ENCODE measurements around the gene NKX3-2. TPM values are rescaled to one million over a fixed set of nuclear protein-coding genes. Genes with fewer than 3 reads are reported as not detected.

Gene NKX3-2
- 4.5 TPM for total RNA-seq (ENCODE audit: unreplicated experiment)
- long read RNA-seq, partial matches to known transcripts = 1 of 1 reads
- long read RNA-seq, other reads (novel, unspliced or antisense) = 0 of 1 reads

- peaks cover 20% of the 10 kb centered on the region for H3K4me1 Mint-ChIP-seq (ENCODE audit: unreplicated experiment)
- DNase-seq (ENCODE audit: low spot score) = peak; percentile 65
- TF ChIP-seq CTCF (IDR thresholded peaks at IDR 0.05; ENCODE audit: unreplicated experiment) = no peak
- peak within 1 kb of the TSS; percentile 91 for H3K4me3 Mint-ChIP-seq (ENCODE audit: unreplicated experiment)
- peaks cover 3% of the 10 kb centered on the region for H3K36me3 Mint-ChIP-seq (ENCODE audit: low read depth, unreplicated experiment)
- no peaks in the 10 kb centered on the region for H3K9me3 Mint-ChIP-seq (ENCODE audit: unreplicated experiment)
- H3K27ac Mint-ChIP-seq (ENCODE audit: unreplicated experiment) = peak within 1 kb of the TSS; percentile 76
- H3K27me3 Mint-ChIP-seq (ENCODE audit: unreplicated experiment) = peaks cover 15% of the 10 kb centered on the region
These were observed at the start of gene NKX3-2 for GRCh38 chr4:13543839-13544605. NKX3-2 (minus strand) TSS chr4:13544508; CDS start chr4:13544414, 94 bp downstream.

- no peak for DNase-seq (ENCODE audit: low spot score)
- Mint-ChIP-seq H3K27ac (ENCODE audit: unreplicated experiment) (no peak overlapping the region), H3K27me3 (ENCODE audit: unreplicated experiment) (no peaks in the 10 kb centered on the region), H3K4me1 (ENCODE audit: unreplicated experiment) (no peaks in the 10 kb centered on the region), H3K9me3 (ENCODE audit: unreplicated experiment) (no peaks in the 10 kb centered on the region), H3K36me3 (ENCODE audit: low read depth, unreplicated experiment) (peaks cover 5% of the 10 kb centered on the region), H3K4me3 (ENCODE audit: unreplicated experiment) (no peak overlapping the region)
- no peak for TF ChIP-seq CTCF (IDR thresholded peaks at IDR 0.05; ENCODE audit: unreplicated experiment)
These were observed 47.9 kb upstream of the NKX3-2 start for GRCh38 chr4:13592220-13592619.

- no peak overlapping the region for H3K27ac Mint-ChIP-seq (ENCODE audit: unreplicated experiment)
- no peak for DNase-seq (ENCODE audit: low spot score)
- no peak overlapping the region for H3K4me3 Mint-ChIP-seq (ENCODE audit: unreplicated experiment)
- peaks cover 1% of the 10 kb centered on the region for H3K36me3 Mint-ChIP-seq (ENCODE audit: low read depth, unreplicated experiment)
- H3K4me1 Mint-ChIP-seq (ENCODE audit: unreplicated experiment) = no peaks in the 10 kb centered on the region
- no peak for TF ChIP-seq CTCF (IDR thresholded peaks at IDR 0.05; ENCODE audit: unreplicated experiment)
- H3K27me3 Mint-ChIP-seq (ENCODE audit: unreplicated experiment) = no peaks in the 10 kb centered on the region
- H3K9me3 Mint-ChIP-seq (ENCODE audit: unreplicated experiment) = no peaks in the 10 kb centered on the region
These were observed 46.5 kb upstream of the NKX3-2 start for GRCh38 chr4:13590766-13591165.

GRCh38 chr4:13588954-13589353 is 44.6 kb upstream of the NKX3-2 start:
- TF ChIP-seq CTCF (IDR thresholded peaks at IDR 0.05; ENCODE audit: unreplicated experiment) = no peak
- Mint-ChIP-seq H3K9me3 (ENCODE audit: unreplicated experiment) (no peaks in the 10 kb centered on the region), H3K27ac (ENCODE audit: unreplicated experiment) (no peak overlapping the region), H3K4me1 (ENCODE audit: unreplicated experiment) (no peaks in the 10 kb centered on the region), H3K27me3 (ENCODE audit: unreplicated experiment) (no peaks in the 10 kb centered on the region), H3K36me3 (ENCODE audit: low read depth, unreplicated experiment) (peaks cover 12% of the 10 kb centered on the region), H3K4me3 (ENCODE audit: unreplicated experiment) (no peak overlapping the region)
- DNase-seq (ENCODE audit: low spot score) = no peak

GRCh38 chr4:13584481-13584880 is 40.2 kb upstream of the NKX3-2 start:
- no peaks in the 10 kb centered on the region for H3K9me3 Mint-ChIP-seq (ENCODE audit: unreplicated experiment)
- no peaks in the 10 kb centered on the region for H3K27me3 Mint-ChIP-seq (ENCODE audit: unreplicated experiment)
- H3K36me3 Mint-ChIP-seq (ENCODE audit: low read depth, unreplicated experiment) = peaks cover 26% of the 10 kb centered on the region
- DNase-seq (ENCODE audit: low spot score) = no peak
- no peak overlapping the region for H3K27ac Mint-ChIP-seq (ENCODE audit: unreplicated experiment)
- no peak for TF ChIP-seq CTCF (IDR thresholded peaks at IDR 0.05; ENCODE audit: unreplicated experiment)
- no peaks in the 10 kb centered on the region for H3K4me1 Mint-ChIP-seq (ENCODE audit: unreplicated experiment)
- no peak overlapping the region for H3K4me3 Mint-ChIP-seq (ENCODE audit: unreplicated experiment)

Data from endothelial cell (in vitro differentiated cells).